Smooth muscle cell (in vitro differentiated cells): ENCODE results near the gene CCDC122. TPM values are rescaled to one million over a fixed set of nuclear protein-coding genes. Genes with fewer than 3 reads are reported as not detected.
A peak's percentile ranks its signal among the peaks of the same experiment; 100 is the strongest.

Experiments
- DNase-seq: peaks from one replicate; lab custom pipeline; 2025; ENCODE audit not compliant: unreplicated experiment; lab: John Stamatoyannopoulos, UW
- H2AFZ ChIP-seq: fragments of 200-600 bp; sonication (generic); 2 replicates; pipeline ENCODE4 v1.6.0; 2016; ENCODE audit warnings: antibody characterized with exemption, low read depth, mild to moderate bottlenecking
- H3F3A ChIP-seq: fragments of 200-600 bp; sonication (generic); 2 replicates; pipeline ENCODE4 v1.6.0; 2017; ENCODE audit warnings: antibody characterized with exemption, low read depth
- H3K27ac ChIP-seq: fragments of 200-600 bp; sonication (generic); 2 replicates; pipeline ENCODE4 v1.5.1; 2016; ENCODE audit warnings: low read depth, mild to moderate bottlenecking
- H3K27me3 ChIP-seq: fragments of 200-600 bp; sonication (generic); 2 replicates; pipeline ENCODE4 v1.6.1; 2016; ENCODE audit warnings: low read depth, mild to moderate bottlenecking
- H3K36me3 ChIP-seq: fragments of 200-600 bp; sonication (generic); 2 replicates; pipeline ENCODE4 v1.5.1; 2016; ENCODE audit warnings: low read depth
- H3K4me1 ChIP-seq: fragments of 200-600 bp; sonication (generic); 2 replicates; pipeline ENCODE4 v1.5.1; 2016; ENCODE audit warnings: low read depth
- H3K4me2 ChIP-seq: fragments of 200-600 bp; sonication (generic); 2 replicates; pipeline ENCODE4 v1.6.0; 2016; ENCODE audit warnings: mild to moderate bottlenecking
- H3K4me3 ChIP-seq: fragments of 200-600 bp; sonication (generic); 2 replicates; pipeline ENCODE4 v1.5.1; 2016; ENCODE audit warnings: mild to moderate bottlenecking
- H3K79me2 ChIP-seq: fragments of 200-600 bp; sonication (generic); 2 replicates; pipeline ENCODE4 v1.6.0; 2016; ENCODE audit warnings: low read depth, mild to moderate bottlenecking
- H3K9ac ChIP-seq: fragments of 200-600 bp; sonication (generic); 2 replicates; pipeline ENCODE4 v1.6.0; 2016; ENCODE audit warnings: low read depth
- H3K9me3 ChIP-seq: fragments of 200-600 bp; sonication (generic); replicated peaks from 2 replicates; pipeline ENCODE4 v1.5.1; 2016; ENCODE audit warnings: low read depth
- H4K20me1 ChIP-seq: fragments of 200-600 bp; sonication (generic); 2 replicates; pipeline ENCODE4 v1.6.0; 2016; ENCODE audit warnings: low read depth
- CTCF ChIP-seq: fragments of 200-600 bp; sonication (generic); IDR thresholded peaks from 2 replicates; pipeline ENCODE4 v1.5.1; 2017; ENCODE audit warnings: borderline replicate concordance, mild to moderate bottlenecking, antibody characterized with exemption; ENCODE audit not compliant: insufficient read depth, poor library complexity, severe bottlenecking
- WGBS: methylation state at CpG from one replicate; pipeline ENCODE4 v1.1.7; 2016; ENCODE audit warnings: low lambda C conversion rate; 5-methylcytosine and 5-hydroxymethylcytosine counted together
- polyA plus RNA-seq: library from polyadenylated mRNA; unstranded; fragments of >200 nt; fragmentation: Nextera tagmentation; extraction: Ambion mirVana; gene quantifications from 2 replicates; pipeline ENCODE4 v1.2.1, GENCODE V29; 2016
- total RNA-seq: library from RNA; depleted of rRNA; stranded (reverse); fragments of >200 nt; gene quantifications from 2 replicates; pipeline ENCODE4 v1.2.3, GENCODE V29; 2014

Gene CCDC122
- total and polyA plus RNA-seq, 2 experiments from 2014 or later = 2.8 to 3.8 TPM

GRCh38 chr13:43879755-43880181 lies 228 bp upstream of the CCDC122 start, which contains the start of gene LACC1:
TSS of gene LACC1 (plus strand) at chr13:43879904. CDS start at chr13:43880986, 1,082 bp downstream.
- DNase-seq = no peak
- Histone ChIP-seq H3K9ac (peak within 1 kb of the TSS; percentile 98), H2AFZ (peak within 1 kb of the TSS; percentile 85), H3K4me1 (peaks cover 13% of the 10 kb centered on the region), H3F3A (no peaks in the 10 kb centered on the region), H4K20me1 (no peaks in the 10 kb centered on the region), H3K79me2 (peaks cover 14% of the 10 kb centered on the region), H3K4me3 (peak within 1 kb of the TSS; percentile 72), H3K36me3 (no peaks in the 10 kb centered on the region), H3K4me2 (peak within 1 kb of the TSS; percentile 90), H3K27me3 (no peaks in the 10 kb centered on the region), H3K27ac (peak within 1 kb of the TSS; percentile 98), H3K9me3 (no peaks in the 10 kb centered on the region)
- WGBS = under 1% methylated on average over 31 of the region's 48 CpGs
- TF ChIP-seq CTCF = no peak

- H3F3A ChIP-seq = no peaks in the 10 kb centered on the region
- peaks cover 14% of the 10 kb centered on the region for H3K79me2 ChIP-seq
- no peak overlapping the region for H2AFZ ChIP-seq
- 94% methylated on average over 1 of the region's 1 CpG for WGBS
- no peaks in the 10 kb centered on the region for H4K20me1 ChIP-seq
- H3K4me3 ChIP-seq = no peak overlapping the region
- DNase-seq = no peak
- H3K27me3 ChIP-seq = no peaks in the 10 kb centered on the region
- H3K36me3 ChIP-seq = no peaks in the 10 kb centered on the region
- no peaks in the 10 kb centered on the region for H3K9me3 ChIP-seq
- TF ChIP-seq CTCF = no peak
- no peak overlapping the region for H3K9ac ChIP-seq
- no peak overlapping the region for H3K27ac ChIP-seq
- peaks cover 13% of the 10 kb centered on the region for H3K4me1 ChIP-seq
- peak overlapping the region; percentile 90 for H3K4me2 ChIP-seq
Measured at GRCh38 chr13:43877766-43878165, 1.8 kb downstream of the CCDC122 start.

GRCh38 chr13:43877326-43877725 lies 2.2 kb downstream of the CCDC122 start:
- TF ChIP-seq CTCF = no peak
- DNase-seq = no peak

GRCh38 chr13:43876366-43876765 lies 3.2 kb downstream of the CCDC122 start:
- Histone ChIP-seq H3K4me3 (no peak overlapping the region), H3K4me1 (peaks cover 13% of the 10 kb centered on the region), H3F3A (no peaks in the 10 kb centered on the region), H4K20me1 (no peaks in the 10 kb centered on the region), H3K9me3 (no peaks in the 10 kb centered on the region), H3K4me2 (no peak overlapping the region), H3K9ac (no peak overlapping the region), H3K27me3 (no peaks in the 10 kb centered on the region), H2AFZ (no peak overlapping the region), H3K36me3 (no peaks in the 10 kb centered on the region), H3K79me2 (peaks cover 14% of the 10 kb centered on the region), H3K27ac (no peak overlapping the region)
- 79% methylated on average over 2 of the region's 2 CpGs for WGBS
- no peak for TF ChIP-seq CTCF
- no peak for DNase-seq

More at GRCh38 chr13:43877326-43877725, 2.2 kb downstream of the CCDC122 start:
- no peaks in the 10 kb centered on the region for H4K20me1 ChIP-seq
- H3K36me3 ChIP-seq = no peaks in the 10 kb centered on the region
- H3K27ac ChIP-seq = no peak overlapping the region
- peaks cover 14% of the 10 kb centered on the region for H3K79me2 ChIP-seq
- H3K4me2 ChIP-seq = no peak overlapping the region
- no peak overlapping the region for H3K9ac ChIP-seq
- no peaks in the 10 kb centered on the region for H3F3A ChIP-seq
- no peaks in the 10 kb centered on the region for H3K27me3 ChIP-seq
- peaks cover 13% of the 10 kb centered on the region for H3K4me1 ChIP-seq
- no peak overlapping the region for H3K4me3 ChIP-seq
- H2AFZ ChIP-seq = no peak overlapping the region
- no peaks in the 10 kb centered on the region for H3K9me3 ChIP-seq
